Neural cell (in vitro differentiated cells): Measurements from ENCODE around the gene PTPRS. TPM values are rescaled to one million over a fixed set of nuclear protein-coding genes. Genes with fewer than 3 reads are reported as not detected.

ENCODE experiments used
- H2AFZ ChIP-seq: fragments of 200-600, 300-800 bp; sonication (generic), shearing (Covaris generic); 2 replicates; pipeline ENCODE4 v1.6.0; 2014; ENCODE audit warnings: low read depth, mild to moderate bottlenecking, antibody characterized with exemption, low read length, moderate library complexity
- H3F3A ChIP-seq: fragments of 200-600 bp; shearing (Covaris generic); 2 replicates; pipeline ENCODE4 v1.6.1; 2016; ENCODE audit warnings: mild to moderate bottlenecking, moderate library complexity, mixed read lengths, antibody characterized with exemption, low read length; ENCODE audit not compliant: insufficient read depth, poor library complexity, severe bottlenecking
- H3K27ac ChIP-seq: fragments of 200-600, 300-800 bp; sonication (generic), shearing (Covaris generic); 2 replicates; pipeline ENCODE4 v1.5.1; 2014; ENCODE audit warnings: mild to moderate bottlenecking, low read length, moderate library complexity
- H3K27me3 ChIP-seq: fragments of 300-800, 200-600 bp; sonication (generic), shearing (Covaris generic); 2 replicates; pipeline ENCODE4 v1.6.0; 2014; ENCODE audit warnings: mild to moderate bottlenecking, low read depth, low read length, moderate library complexity; ENCODE audit not compliant: insufficient read depth
- H3K36me3 ChIP-seq: fragments of 300-800, 200-600 bp; sonication (generic), shearing (Covaris generic); 2 replicates; pipeline ENCODE4 v1.5.1; 2014; ENCODE audit warnings: mild to moderate bottlenecking, antibody characterized with exemption, low read length, moderate library complexity; ENCODE audit not compliant: insufficient read depth
- H3K4me2 ChIP-seq: fragments of 300-800, 200-600 bp; sonication (generic), shearing (Covaris generic); 2 replicates; pipeline ENCODE4 v1.6.0; 2014; ENCODE audit warnings: mild to moderate bottlenecking, low read length
- H3K4me3 ChIP-seq: fragments of 300-800, 200-600 bp; sonication (generic), shearing (Covaris generic); 2 replicates; pipeline ENCODE4 v1.5.1; 2014; ENCODE audit warnings: mild to moderate bottlenecking, low read length, moderate library complexity
- H3K79me2 ChIP-seq: fragments of 200-600 bp; shearing (Covaris generic); replicated peaks from 2 replicates; pipeline ENCODE4 v1.6.0; 2014; ENCODE audit warnings: mild to moderate bottlenecking, low read length, moderate library complexity; ENCODE audit not compliant: insufficient read depth
- H3K9ac ChIP-seq: fragments of 300-800, 200-600 bp; sonication (generic), shearing (Covaris generic); 2 replicates; pipeline ENCODE4 v1.6.1; 2016; ENCODE audit warnings: mild to moderate bottlenecking, low read length, mixed read lengths
- H3K9me2 ChIP-seq: fragments of 200-600 bp; shearing (Covaris generic); 2 replicates; pipeline ENCODE4 v1.6.1; 2016; ENCODE audit warnings: mild to moderate bottlenecking, low read length, mixed read lengths; ENCODE audit not compliant: insufficient read depth
- H3K9me3 ChIP-seq: fragments of 200-600, 300-800 bp; sonication (generic), shearing (Covaris generic); 2 replicates; pipeline ENCODE4 v1.6.1; 2016; ENCODE audit warnings: mild to moderate bottlenecking, mixed run types, low read length, moderate library complexity, mixed read lengths
- H4K20me1 ChIP-seq: fragments of 200-600 bp; shearing (Covaris generic); 2 replicates; pipeline ENCODE4 v1.6.1; 2016; ENCODE audit warnings: mild to moderate bottlenecking, mixed run types; ENCODE audit not compliant: insufficient read depth
- CTCF ChIP-seq: fragments of 450-650 bp; IDR thresholded peaks from 2 replicates; pipeline ENCODE4 v1.5.1; 2014; ENCODE audit warnings: antibody characterized with exemption, mild to moderate bottlenecking, moderate library complexity; ENCODE audit not compliant: poor library complexity, severe bottlenecking
- EP300 ChIP-seq: fragments of 450-650 bp; conservative IDR thresholded peaks from 2 replicates; pipeline ENCODE4 v1.6.1; 2014; ENCODE audit warnings: antibody characterized with exemption, mild to moderate bottlenecking, moderate library complexity; ENCODE audit not compliant: poor library complexity, severe bottlenecking
- EZH2 ChIP-seq: fragments of 200-600, 300-800 bp; shearing (Covaris generic), sonication (generic); IDR thresholded peaks from 2 replicates; pipeline ENCODE4 v1.6.1; 2014; ENCODE audit warnings: antibody characterized with exemption, low read length, borderline replicate concordance, mild to moderate bottlenecking; ENCODE audit not compliant: insufficient read depth, poor library complexity, severe bottlenecking
- MXI1 ChIP-seq: fragments of 450-650 bp; conservative IDR thresholded peaks from 2 replicates; pipeline ENCODE4 v1.6.1; 2014; ENCODE audit warnings: antibody characterized with exemption, mild to moderate bottlenecking; ENCODE audit not compliant: poor library complexity, severe bottlenecking
- POLR2AphosphoS5 ChIP-seq: IDR thresholded peaks from 2 replicates; pipeline ENCODE4 v1.6.1; 2012
- RAD21 ChIP-seq: fragments of 450-650 bp; conservative IDR thresholded peaks from 2 replicates; pipeline ENCODE4 v1.6.1; 2014; ENCODE audit warnings: antibody characterized with exemption, mild to moderate bottlenecking, moderate library complexity
- REST ChIP-seq: IDR thresholded peaks from 2 replicates; pipeline ENCODE4 v1.6.1; 2012; ENCODE audit warnings: borderline replicate concordance
- SMC3 ChIP-seq: fragments of 450-650 bp; conservative IDR thresholded peaks from 2 replicates; pipeline ENCODE4 v1.6.1; 2014; ENCODE audit warnings: antibody characterized with exemption, mild to moderate bottlenecking, moderate library complexity; ENCODE audit not compliant: poor library complexity
- TAF1 ChIP-seq: IDR thresholded peaks from 2 replicates; pipeline ENCODE4 v1.6.1; 2012; ENCODE audit warnings: low read depth
- polyA plus RNA-seq: library from polyadenylated mRNA; depleted of rRNA; stranded (reverse); fragments of >200 nt; gene quantifications from 2 replicates; pipeline ENCODE4 v1.2.3, GENCODE V29; 2014

Gene PTPRS
- polyA plus RNA-seq, 1 donor from 2014 or later: 121 TPM

GRCh38 chr19:5321851-5322681 is 18.5 kb downstream of the PTPRS start:
- Histone ChIP-seq H3K4me3 (no peak overlapping the region), H3K27ac (no peak overlapping the region), H2AFZ (no peak overlapping the region), H3K79me2 (peaks cover 78% of the 10 kb centered on the region), H3K9me2 (no peaks in the 10 kb centered on the region), H4K20me1 (peaks cover 72% of the 10 kb centered on the region), H3K4me2 (no peak overlapping the region), H3K36me3 (peaks cover 4% of the 10 kb centered on the region), H3K27me3 (no peaks in the 10 kb centered on the region), H3K9ac (no peak overlapping the region), H3K9me3 (peaks cover 2% of the 10 kb centered on the region), H3F3A (no peaks in the 10 kb centered on the region)
- TF ChIP-seq EP300: no peak
- TF ChIP-seq REST: no peak
- no peak for TF ChIP-seq TAF1
- no peak for TF ChIP-seq SMC3
- no peak for TF ChIP-seq CTCF
- TF ChIP-seq MXI1: no peak
- TF ChIP-seq POLR2AphosphoS5: no peak
- no peak for TF ChIP-seq RAD21
- TF ChIP-seq EZH2: no peak

- H3K79me2 ChIP-seq: peaks cover 83% of the 10 kb centered on the region
These were observed 19.5 kb downstream of the PTPRS start for GRCh38 chr19:5321066-5321642.

More at GRCh38 chr19:5321066-5321642, 19.5 kb downstream of the PTPRS start:
- no peak overlapping the region for H3K4me3 ChIP-seq
- peaks cover 68% of the 10 kb centered on the region for H4K20me1 ChIP-seq
- no peaks in the 10 kb centered on the region for H3K9me2 ChIP-seq
- H3K36me3 ChIP-seq: peaks cover 4% of the 10 kb centered on the region
- H3K27ac ChIP-seq: no peak overlapping the region
- no peak for TF ChIP-seq SMC3
- TF ChIP-seq REST: no peak
- no peak for TF ChIP-seq EZH2
- TF ChIP-seq POLR2AphosphoS5: no peak
- no peak for TF ChIP-seq EP300
- no peak for TF ChIP-seq CTCF
- TF ChIP-seq RAD21: no peak
- no peak for TF ChIP-seq TAF1
- TF ChIP-seq MXI1: no peak
- no peak overlapping the region for H3K4me2 ChIP-seq
- no peaks in the 10 kb centered on the region for H3K27me3 ChIP-seq
- no peaks in the 10 kb centered on the region for H3F3A ChIP-seq
- H2AFZ ChIP-seq: no peak overlapping the region
- peaks cover 2% of the 10 kb centered on the region for H3K9me3 ChIP-seq
- H3K9ac ChIP-seq: no peak overlapping the region
